ENCODE data around the gene SAG. TPM values are rescaled to one million over a fixed set of nuclear protein-coding genes. Genes with fewer than 3 reads are reported as not detected.

Gene SAG
- total and polyA plus RNA-seq, 2 donors (not counting 3 experiments of a cell fraction or from before 2014, with no cell fraction given) = not detected

DNA sequence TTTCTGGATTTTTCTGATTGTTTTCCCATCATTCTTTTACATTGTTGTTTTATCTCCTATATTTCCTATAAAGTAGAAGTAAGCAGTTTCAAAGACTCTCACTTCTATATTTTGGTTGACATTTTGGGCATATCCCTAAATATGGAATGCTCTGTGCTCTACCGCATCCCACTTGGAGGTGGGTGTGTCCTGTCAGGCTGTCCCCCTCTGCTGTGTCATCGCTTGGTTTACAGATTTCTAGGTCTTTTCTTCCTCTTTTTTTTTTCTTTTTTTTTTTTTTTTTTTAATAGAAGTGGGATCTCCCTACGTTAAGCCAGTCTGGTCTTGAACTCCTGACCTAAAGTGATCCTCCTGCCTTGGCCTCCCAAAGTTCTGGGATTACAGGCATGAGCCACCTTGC is 60.0 kb downstream of the SAG start:
- TF ChIP-seq POLR2A (IDR thresholded peaks at IDR 0.05; ENCODE audit: low read depth, low read length) = no peak
- TF ChIP-seq MYC (IDR thresholded peaks at IDR 0.05; ENCODE audit: low read depth, low read length) = no peak
- no peak for TF ChIP-seq GATA2 (IDR thresholded peaks at IDR 0.05; ENCODE audit: insufficient read depth, insufficient read length, low read depth, low read length)
- no peak for TF ChIP-seq FOS (IDR thresholded peaks at IDR 0.05; ENCODE audit: borderline replicate concordance, insufficient read depth, low read length)
- TF ChIP-seq EZH2 (IDR thresholded peaks at IDR 0.05; ENCODE audit: borderline replicate concordance, low read depth, low read length, severe bottlenecking) = no peak
- TF ChIP-seq, protein P1, sequence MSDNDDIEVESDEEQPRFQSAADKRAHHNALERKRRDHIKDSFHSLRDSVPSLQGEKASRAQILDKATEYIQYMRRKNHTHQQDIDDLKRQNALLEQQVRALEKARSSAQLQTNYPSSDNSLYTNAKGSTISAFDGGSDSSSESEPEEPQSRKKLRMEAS (IDR thresholded peaks at IDR 0.05; ENCODE audit: insufficient read depth, insufficient read length) = no peak
- no peak for TF ChIP-seq POLR2AphosphoS5 (IDR thresholded peaks at IDR 0.05; ENCODE audit: insufficient read depth, low read depth, low read length)
- TF ChIP-seq JUN (IDR thresholded peaks at IDR 0.05; ENCODE audit: borderline replicate concordance, insufficient read depth, insufficient read length, low read depth) = no peak
- TF ChIP-seq, protein P2, sequence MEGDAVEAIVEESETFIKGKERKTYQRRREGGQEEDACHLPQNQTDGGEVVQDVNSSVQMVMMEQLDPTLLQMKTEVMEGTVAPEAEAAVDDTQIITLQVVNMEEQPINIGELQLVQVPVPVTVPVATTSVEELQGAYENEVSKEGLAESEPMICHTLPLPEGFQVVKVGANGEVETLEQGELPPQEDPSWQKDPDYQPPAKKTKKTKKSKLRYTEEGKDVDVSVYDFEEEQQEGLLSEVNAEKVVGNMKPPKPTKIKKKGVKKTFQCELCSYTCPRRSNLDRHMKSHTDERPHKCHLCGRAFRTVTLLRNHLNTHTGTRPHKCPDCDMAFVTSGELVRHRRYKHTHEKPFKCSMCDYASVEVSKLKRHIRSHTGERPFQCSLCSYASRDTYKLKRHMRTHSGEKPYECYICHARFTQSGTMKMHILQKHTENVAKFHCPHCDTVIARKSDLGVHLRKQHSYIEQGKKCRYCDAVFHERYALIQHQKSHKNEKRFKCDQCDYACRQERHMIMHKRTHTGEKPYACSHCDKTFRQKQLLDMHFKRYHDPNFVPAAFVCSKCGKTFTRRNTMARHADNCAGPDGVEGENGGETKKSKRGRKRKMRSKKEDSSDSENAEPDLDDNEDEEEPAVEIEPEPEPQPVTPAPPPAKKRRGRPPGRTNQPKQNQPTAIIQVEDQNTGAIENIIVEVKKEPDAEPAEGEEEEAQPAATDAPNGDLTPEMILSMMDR (IDR thresholded peaks at IDR 0.05; ENCODE audit: extremely low read depth in 1 of 2, insufficient read depth in 1 of 2, low read depth in 1 of 2, low read length in 2 of 2) = no peak
- Histone ChIP-seq H3K9me3 (replicated peaks; ENCODE audit: control insufficient read depth, insufficient read depth, low read length) (no peaks in the 10 kb centered on the region), H3K4me3 (replicated peaks in 1 of 3; ENCODE audit: insufficient read depth in 1 of 3, low read depth in 1 of 3, low read length in 3 of 3) (no peak overlapping the region), H3K9me1 (replicated peaks; ENCODE audit: control insufficient read depth, extremely low read depth, insufficient read depth, low read length) (no peaks in the 10 kb centered on the region), H2AFZ (ENCODE audit: low read depth, low read length) (no peak overlapping the region), H3K79me2 (ENCODE audit: control insufficient read depth, insufficient read depth, low read length) (no peaks in the 10 kb centered on the region), H3K27me3 (ENCODE audit: control insufficient read depth in 2 of 2, insufficient read depth in 2 of 2, low read length in 2 of 2) (no peaks in the 10 kb centered on the region), H3K36me3 (ENCODE audit: control insufficient read depth in 2 of 2, extremely low read depth in 1 of 2, insufficient read depth in 2 of 2, low read length in 2 of 2) (no peaks in the 10 kb centered on the region), H3K4me2 (ENCODE audit: insufficient read depth, low read length) (no peak overlapping the region), H4K20me1 (replicated peaks; ENCODE audit: control insufficient read depth, extremely low read depth, insufficient read depth, low read length) (no peaks in the 10 kb centered on the region), H3K9ac (replicated peaks; ENCODE audit: extremely low read depth, insufficient read depth, low read length) (no peak overlapping the region), H3K27ac (ENCODE audit: insufficient read depth, low read depth, low read length) (no peak overlapping the region), H3K4me1 (ENCODE audit: control insufficient read depth, extremely low read depth, insufficient read depth, low read length) (peaks cover 8% of the 10 kb centered on the region)
- intact Hi-C loops (cut with micrococcal nuclease) = no loop called here
- BruUV-seq (replicated peaks) = no TSS peak
- no peak for FAIRE-seq
- dilution Hi-C loops (cut with MboI; ENCODE audit: extremely low pct_ligation_motif_present, low sequenced_read_pairs) = no loop called here
- no peak for DNase-seq (ENCODE audit: low read depth, low spot score)
- CTCF ChIA-PET = no interaction called here
- POLR2A ChIA-PET = no interaction called here
